ENCODE data around the gene GPD1.
A peak's percentile ranks its signal among the peaks of the same experiment; 100 is the strongest.

- TF ChIP-seq POLR2A (IDR thresholded peaks at IDR 0.05), result no peak
- TF ChIP-seq, protein P1, sequence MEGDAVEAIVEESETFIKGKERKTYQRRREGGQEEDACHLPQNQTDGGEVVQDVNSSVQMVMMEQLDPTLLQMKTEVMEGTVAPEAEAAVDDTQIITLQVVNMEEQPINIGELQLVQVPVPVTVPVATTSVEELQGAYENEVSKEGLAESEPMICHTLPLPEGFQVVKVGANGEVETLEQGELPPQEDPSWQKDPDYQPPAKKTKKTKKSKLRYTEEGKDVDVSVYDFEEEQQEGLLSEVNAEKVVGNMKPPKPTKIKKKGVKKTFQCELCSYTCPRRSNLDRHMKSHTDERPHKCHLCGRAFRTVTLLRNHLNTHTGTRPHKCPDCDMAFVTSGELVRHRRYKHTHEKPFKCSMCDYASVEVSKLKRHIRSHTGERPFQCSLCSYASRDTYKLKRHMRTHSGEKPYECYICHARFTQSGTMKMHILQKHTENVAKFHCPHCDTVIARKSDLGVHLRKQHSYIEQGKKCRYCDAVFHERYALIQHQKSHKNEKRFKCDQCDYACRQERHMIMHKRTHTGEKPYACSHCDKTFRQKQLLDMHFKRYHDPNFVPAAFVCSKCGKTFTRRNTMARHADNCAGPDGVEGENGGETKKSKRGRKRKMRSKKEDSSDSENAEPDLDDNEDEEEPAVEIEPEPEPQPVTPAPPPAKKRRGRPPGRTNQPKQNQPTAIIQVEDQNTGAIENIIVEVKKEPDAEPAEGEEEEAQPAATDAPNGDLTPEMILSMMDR (IDR thresholded peaks at IDR 0.05), result peak; percentile 92 to 93 (median 93)
These were observed 33.3 kb upstream of the GPD1 start for GRCh38 chr12:50070314-50071060.
